ENCODE data around the gene TSHZ3.

Gene TSHZ3, protein sequence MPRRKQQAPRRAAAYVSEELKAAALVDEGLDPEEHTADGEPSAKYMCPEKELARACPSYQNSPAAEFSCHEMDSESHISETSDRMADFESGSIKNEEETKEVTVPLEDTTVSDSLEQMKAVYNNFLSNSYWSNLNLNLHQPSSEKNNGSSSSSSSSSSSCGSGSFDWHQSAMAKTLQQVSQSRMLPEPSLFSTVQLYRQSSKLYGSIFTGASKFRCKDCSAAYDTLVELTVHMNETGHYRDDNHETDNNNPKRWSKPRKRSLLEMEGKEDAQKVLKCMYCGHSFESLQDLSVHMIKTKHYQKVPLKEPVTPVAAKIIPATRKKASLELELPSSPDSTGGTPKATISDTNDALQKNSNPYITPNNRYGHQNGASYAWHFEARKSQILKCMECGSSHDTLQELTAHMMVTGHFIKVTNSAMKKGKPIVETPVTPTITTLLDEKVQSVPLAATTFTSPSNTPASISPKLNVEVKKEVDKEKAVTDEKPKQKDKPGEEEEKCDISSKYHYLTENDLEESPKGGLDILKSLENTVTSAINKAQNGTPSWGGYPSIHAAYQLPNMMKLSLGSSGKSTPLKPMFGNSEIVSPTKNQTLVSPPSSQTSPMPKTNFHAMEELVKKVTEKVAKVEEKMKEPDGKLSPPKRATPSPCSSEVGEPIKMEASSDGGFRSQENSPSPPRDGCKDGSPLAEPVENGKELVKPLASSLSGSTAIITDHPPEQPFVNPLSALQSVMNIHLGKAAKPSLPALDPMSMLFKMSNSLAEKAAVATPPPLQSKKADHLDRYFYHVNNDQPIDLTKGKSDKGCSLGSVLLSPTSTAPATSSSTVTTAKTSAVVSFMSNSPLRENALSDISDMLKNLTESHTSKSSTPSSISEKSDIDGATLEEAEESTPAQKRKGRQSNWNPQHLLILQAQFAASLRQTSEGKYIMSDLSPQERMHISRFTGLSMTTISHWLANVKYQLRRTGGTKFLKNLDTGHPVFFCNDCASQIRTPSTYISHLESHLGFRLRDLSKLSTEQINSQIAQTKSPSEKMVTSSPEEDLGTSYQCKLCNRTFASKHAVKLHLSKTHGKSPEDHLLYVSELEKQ

DNA sequence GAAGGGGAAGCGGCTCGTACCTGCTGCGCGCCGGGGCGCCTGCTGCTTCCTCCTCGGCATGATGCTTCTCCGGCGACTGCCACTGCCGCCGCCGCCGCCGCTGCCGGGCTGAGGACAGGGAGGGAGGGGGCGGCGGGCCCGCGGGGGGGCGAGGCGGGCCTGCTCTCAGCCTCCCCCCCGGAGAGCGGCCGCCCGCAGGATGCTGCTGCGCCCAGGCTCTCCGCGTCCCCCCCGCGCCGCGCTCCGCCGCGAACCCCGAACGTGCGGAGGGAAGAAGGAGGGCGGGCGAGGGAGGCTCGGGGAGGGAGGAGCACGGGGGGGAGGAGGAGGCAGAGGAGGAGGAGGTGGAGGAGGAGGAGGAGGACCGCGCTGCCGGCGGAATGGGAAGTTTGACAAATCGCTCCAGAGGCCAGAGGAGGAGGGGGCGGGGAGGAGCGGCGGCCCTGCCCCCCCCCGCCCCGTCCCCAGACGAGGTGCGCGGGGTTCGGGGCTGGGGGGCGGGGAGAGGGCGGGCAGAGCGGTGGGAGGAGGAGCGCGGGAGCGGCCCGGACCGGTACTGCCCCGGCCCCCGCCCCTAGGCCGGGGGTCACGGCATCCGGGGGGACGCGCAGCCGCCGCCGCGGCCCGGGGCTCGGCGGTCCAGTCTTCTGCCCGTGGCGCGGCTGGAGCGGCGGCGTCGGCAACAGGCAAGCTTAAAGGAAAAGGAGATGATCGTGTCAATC, at the start of gene TSHZ3:
Gene TSHZ3 (minus strand): TSS at position 277 of the 722 bp plus-strand sequence. CDS start 217 bp downstream, at position 60.
- Histone ChIP-seq H3K27ac (ENCODE audit: low read depth, low read length) (peak within 1 kb of the TSS; percentile 64), H2AFZ (ENCODE audit: low read length, unreplicated experiment) (peak within 1 kb of the TSS; percentile 68), H3K4me3 (ENCODE audit: low read depth, low read length) (peak within 1 kb of the TSS; percentile 92), H3K79me2 (ENCODE audit: control insufficient read depth, insufficient read depth, low read length, unreplicated experiment) (peaks cover 32% of the 10 kb centered on the region), H3K36me3 (ENCODE audit: insufficient read depth, low read length) (no peaks in the 10 kb centered on the region), H3K27me3 (ENCODE audit: insufficient read depth, low read length) (no peaks in the 10 kb centered on the region), H3K4me1 (ENCODE audit: control insufficient read depth, insufficient read depth, low read length, unreplicated experiment) (peaks cover 8% of the 10 kb centered on the region)

DNA sequence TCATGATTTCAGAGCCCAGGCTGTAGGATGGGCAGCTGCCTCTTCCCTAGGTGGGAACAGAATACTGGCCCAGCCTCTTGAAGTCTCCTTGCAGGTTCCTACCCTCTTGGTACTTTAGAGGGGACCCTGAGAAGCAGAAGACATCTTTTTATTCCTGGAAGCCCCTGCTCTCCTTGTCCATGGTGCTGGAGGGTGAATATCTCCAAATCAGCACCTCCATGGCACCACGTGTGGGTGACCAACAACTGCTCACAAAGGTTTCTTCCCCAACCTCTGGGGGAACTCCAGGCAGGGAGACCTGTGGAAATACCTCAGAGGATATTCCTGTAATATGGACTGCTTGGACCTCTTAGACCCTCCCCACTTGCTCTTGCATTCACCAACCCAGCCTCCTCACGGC, 48.1 kb upstream of the TSHZ3 start:
- H3K4me1 ChIP-seq (ENCODE audit: control insufficient read depth, insufficient read depth, low read length, unreplicated experiment): no peaks in the 10 kb centered on the region

DNA sequence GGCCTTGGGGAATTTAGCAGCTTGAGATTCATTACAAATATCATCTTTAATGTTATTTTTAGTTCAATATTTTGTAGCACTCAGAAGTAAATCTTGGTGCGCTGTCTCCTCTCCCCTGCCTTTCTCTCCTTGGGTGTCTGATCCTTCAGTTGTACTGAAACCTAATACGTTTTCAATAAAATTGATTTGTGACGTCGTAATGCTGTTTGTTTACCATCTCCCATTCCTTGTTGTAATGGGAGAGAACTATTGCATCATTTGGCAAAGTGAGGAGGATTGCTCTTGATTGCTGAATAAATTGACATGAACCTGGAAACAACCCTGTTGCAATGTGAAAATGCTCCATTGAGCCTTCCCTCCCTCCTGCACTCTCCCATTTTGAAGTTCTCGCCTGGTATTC, 43.2 kb upstream of the TSHZ3 start:
- no peaks in the 10 kb centered on the region for H3K36me3 ChIP-seq (ENCODE audit: insufficient read depth, low read length)
- no peak overlapping the region for H3K4me3 ChIP-seq (ENCODE audit: low read depth, low read length)
- no peak overlapping the region for H3K27ac ChIP-seq (ENCODE audit: low read depth, low read length)
- no peaks in the 10 kb centered on the region for H3K4me1 ChIP-seq (ENCODE audit: control insufficient read depth, insufficient read depth, low read length, unreplicated experiment)
- H3K79me2 ChIP-seq (ENCODE audit: control insufficient read depth, insufficient read depth, low read length, unreplicated experiment): no peaks in the 10 kb centered on the region
- H2AFZ ChIP-seq (ENCODE audit: low read length, unreplicated experiment): no peak overlapping the region
- H3K27me3 ChIP-seq (ENCODE audit: insufficient read depth, low read length): peaks cover 10% of the 10 kb centered on the region

More for the DNA sequence above, 48.1 kb upstream of the TSHZ3 start:
- Histone ChIP-seq H3K27ac (ENCODE audit: low read depth, low read length) (no peak overlapping the region), H3K4me3 (ENCODE audit: low read depth, low read length) (no peak overlapping the region), H3K27me3 (ENCODE audit: insufficient read depth, low read length) (peaks cover 19% of the 10 kb centered on the region), H3K36me3 (ENCODE audit: insufficient read depth, low read length) (no peaks in the 10 kb centered on the region), H2AFZ (ENCODE audit: low read length, unreplicated experiment) (no peak overlapping the region), H3K79me2 (ENCODE audit: control insufficient read depth, insufficient read depth, low read length, unreplicated experiment) (no peaks in the 10 kb centered on the region)

DNA sequence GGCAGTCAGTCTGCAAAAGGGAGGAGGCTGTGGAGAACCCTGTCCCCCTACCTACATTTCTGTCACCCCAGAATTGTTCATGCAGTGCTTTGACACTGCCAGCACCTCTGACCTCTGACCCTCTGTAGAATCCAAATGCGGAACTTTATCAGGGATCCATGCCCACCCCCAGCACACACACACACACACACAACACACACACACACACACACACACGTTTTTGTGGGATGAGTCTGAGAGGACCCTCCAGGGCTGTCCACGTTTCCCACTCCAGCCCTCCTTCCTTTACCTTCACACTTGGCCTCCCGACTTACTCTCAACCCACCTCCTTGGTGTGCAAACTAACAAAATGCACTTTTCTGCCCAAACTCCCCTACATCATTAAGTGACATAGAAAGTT, 42.3 kb upstream of the TSHZ3 start:
- Histone ChIP-seq H3K27ac (ENCODE audit: low read depth, low read length) (no peak overlapping the region), H3K79me2 (ENCODE audit: control insufficient read depth, insufficient read depth, low read length, unreplicated experiment) (no peaks in the 10 kb centered on the region)

DNA sequence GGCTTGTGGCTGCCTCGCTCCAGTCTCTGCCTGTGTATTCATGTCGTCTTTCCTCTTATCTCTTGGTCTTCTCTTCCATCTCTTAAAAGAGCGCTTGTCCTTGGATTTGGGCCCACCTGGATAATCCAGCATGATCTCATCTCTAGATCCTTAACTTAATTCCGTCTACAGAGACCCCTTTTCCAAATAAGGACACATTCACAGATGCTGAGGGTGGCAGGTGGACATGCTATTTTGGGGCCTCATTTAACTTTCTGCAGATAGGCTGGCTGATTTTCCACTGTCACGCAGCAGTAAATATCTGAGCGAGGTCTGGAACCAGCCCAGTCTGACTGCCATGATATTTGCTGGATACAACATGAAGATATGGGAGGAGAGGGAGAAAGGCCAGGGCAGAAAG, 41.5 kb upstream of the TSHZ3 start:
- H3K79me2 ChIP-seq (ENCODE audit: control insufficient read depth, insufficient read depth, low read length, unreplicated experiment): no peaks in the 10 kb centered on the region
- no peaks in the 10 kb centered on the region for H3K4me1 ChIP-seq (ENCODE audit: control insufficient read depth, insufficient read depth, low read length, unreplicated experiment)
- H3K27me3 ChIP-seq (ENCODE audit: insufficient read depth, low read length): peaks cover 6% of the 10 kb centered on the region
- no peak overlapping the region for H3K4me3 ChIP-seq (ENCODE audit: low read depth, low read length)
- H3K36me3 ChIP-seq (ENCODE audit: insufficient read depth, low read length): no peaks in the 10 kb centered on the region
- no peak overlapping the region for H2AFZ ChIP-seq (ENCODE audit: low read length, unreplicated experiment)
- no peak overlapping the region for H3K27ac ChIP-seq (ENCODE audit: low read depth, low read length)

More for the DNA sequence above, 42.3 kb upstream of the TSHZ3 start:
- Histone ChIP-seq H3K4me1 (ENCODE audit: control insufficient read depth, insufficient read depth, low read length, unreplicated experiment) (no peaks in the 10 kb centered on the region), H3K36me3 (ENCODE audit: insufficient read depth, low read length) (no peaks in the 10 kb centered on the region), H3K27me3 (ENCODE audit: insufficient read depth, low read length) (peaks cover 10% of the 10 kb centered on the region), H2AFZ (ENCODE audit: low read length, unreplicated experiment) (no peak overlapping the region), H3K4me3 (ENCODE audit: low read depth, low read length) (no peak overlapping the region)

DNA sequence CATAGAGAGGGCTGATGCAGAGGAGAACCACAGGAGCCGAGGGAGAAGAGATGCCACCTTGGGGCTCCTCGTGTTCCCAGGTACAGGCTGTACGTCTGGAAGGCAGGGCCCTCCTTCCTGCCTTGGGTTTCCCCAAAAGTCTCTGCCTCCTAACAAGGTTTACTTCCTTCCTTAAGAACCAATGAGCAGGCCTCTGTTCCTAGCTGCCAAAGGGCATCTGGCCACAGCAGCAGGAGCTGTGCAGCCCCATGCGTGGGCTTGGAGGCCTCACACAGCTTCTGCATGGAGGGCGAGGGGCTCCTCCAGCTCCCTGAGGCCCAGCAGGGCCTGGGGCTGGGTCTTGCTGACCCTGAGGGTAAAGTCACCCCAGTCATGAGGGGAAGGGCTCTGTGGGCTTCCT, 40.6 kb upstream of the TSHZ3 start:
- no peaks in the 10 kb centered on the region for H3K27me3 ChIP-seq (ENCODE audit: insufficient read depth, low read length)
- H3K27ac ChIP-seq (ENCODE audit: low read depth, low read length): no peak overlapping the region
- no peaks in the 10 kb centered on the region for H3K36me3 ChIP-seq (ENCODE audit: insufficient read depth, low read length)
- H3K4me1 ChIP-seq (ENCODE audit: control insufficient read depth, insufficient read depth, low read length, unreplicated experiment): no peaks in the 10 kb centered on the region
- no peak overlapping the region for H2AFZ ChIP-seq (ENCODE audit: low read length, unreplicated experiment)
- no peaks in the 10 kb centered on the region for H3K79me2 ChIP-seq (ENCODE audit: control insufficient read depth, insufficient read depth, low read length, unreplicated experiment)
- H3K4me3 ChIP-seq (ENCODE audit: low read depth, low read length): no peak overlapping the region

DNA sequence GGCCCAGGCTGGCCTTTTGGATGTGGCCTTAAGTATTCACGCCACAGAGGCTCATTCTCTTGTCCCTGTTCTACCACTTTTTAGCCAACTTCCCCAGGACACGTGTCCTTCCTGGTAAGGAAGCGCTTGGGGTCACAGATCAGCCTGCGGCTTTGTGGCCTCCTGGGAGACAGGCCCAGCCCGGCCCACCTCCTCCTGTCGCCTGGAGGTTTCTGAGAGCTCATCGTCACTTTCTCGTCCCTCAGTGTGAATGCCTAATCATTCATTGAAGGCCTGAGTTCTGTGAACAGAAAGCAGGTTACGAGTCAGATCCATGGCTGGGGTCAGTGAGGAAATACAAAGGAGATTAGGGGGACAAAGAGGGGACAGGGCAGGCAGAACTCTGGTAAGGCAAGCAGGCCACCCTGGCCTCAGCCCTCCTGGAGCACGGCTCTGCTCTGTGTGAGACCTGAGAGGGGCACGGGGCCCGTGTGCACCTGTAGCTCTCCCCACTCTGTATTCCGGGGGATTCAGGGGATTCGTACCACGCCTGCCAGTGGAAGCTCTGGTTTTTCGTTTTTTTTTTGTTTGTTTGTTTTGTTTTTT, 38.6 kb upstream of the TSHZ3 start:
- Histone ChIP-seq H3K4me3 (ENCODE audit: low read depth, low read length) (no peak overlapping the region), H2AFZ (ENCODE audit: low read length, unreplicated experiment) (no peak overlapping the region), H3K4me1 (ENCODE audit: control insufficient read depth, insufficient read depth, low read length, unreplicated experiment) (no peaks in the 10 kb centered on the region), H3K79me2 (ENCODE audit: control insufficient read depth, insufficient read depth, low read length, unreplicated experiment) (no peaks in the 10 kb centered on the region), H3K36me3 (ENCODE audit: insufficient read depth, low read length) (no peaks in the 10 kb centered on the region), H3K27ac (ENCODE audit: low read depth, low read length) (no peak overlapping the region), H3K27me3 (ENCODE audit: insufficient read depth, low read length) (no peaks in the 10 kb centered on the region)

DNA sequence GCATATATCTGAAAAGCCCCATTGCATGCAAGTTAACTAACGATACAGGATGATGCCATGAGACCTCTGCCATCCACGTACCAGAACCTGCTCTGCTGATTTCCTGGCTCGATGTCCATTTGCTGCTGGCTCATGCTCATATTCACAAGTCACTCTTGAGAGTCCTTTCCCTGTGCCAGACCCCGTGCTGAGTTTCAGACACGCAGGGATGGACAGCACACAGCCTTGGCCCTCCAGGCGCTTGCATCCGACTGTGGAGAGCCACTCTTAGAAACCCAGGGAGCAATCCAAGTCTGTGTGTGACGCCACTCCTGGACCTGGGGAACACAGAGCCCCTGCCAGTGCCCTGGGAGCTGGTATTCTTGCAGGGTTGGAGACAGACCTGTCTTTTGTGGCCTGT, 37.6 kb upstream of the TSHZ3 start:
- Histone ChIP-seq H3K79me2 (ENCODE audit: control insufficient read depth, insufficient read depth, low read length, unreplicated experiment) (no peaks in the 10 kb centered on the region), H3K4me1 (ENCODE audit: control insufficient read depth, insufficient read depth, low read length, unreplicated experiment) (no peaks in the 10 kb centered on the region), H3K36me3 (ENCODE audit: insufficient read depth, low read length) (no peaks in the 10 kb centered on the region), H2AFZ (ENCODE audit: low read length, unreplicated experiment) (no peak overlapping the region), H3K4me3 (ENCODE audit: low read depth, low read length) (no peak overlapping the region), H3K27me3 (ENCODE audit: insufficient read depth, low read length) (no peaks in the 10 kb centered on the region), H3K27ac (ENCODE audit: low read depth, low read length) (no peak overlapping the region)

DNA sequence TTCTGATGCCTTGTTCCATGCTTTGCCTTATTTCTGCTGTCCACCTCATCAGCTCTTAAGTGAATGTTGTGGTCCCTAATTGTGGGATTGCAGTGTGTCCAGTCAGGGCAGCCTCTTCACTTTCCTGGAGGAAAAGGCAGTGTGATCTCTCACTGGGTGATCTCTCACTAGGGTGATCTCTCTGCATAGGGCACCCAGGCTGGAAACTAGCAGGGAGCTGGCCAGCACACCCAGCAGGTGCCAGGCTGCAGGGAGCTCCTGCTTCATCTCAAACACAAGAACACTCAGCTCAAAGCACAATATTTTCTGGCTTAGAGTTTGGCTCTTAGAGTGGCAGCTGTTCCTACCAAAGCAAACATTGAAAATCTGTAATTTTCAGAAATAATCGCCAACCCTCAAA, 36.5 kb upstream of the TSHZ3 start:
- H3K27ac ChIP-seq (ENCODE audit: low read depth, low read length): no peak overlapping the region
- no peak overlapping the region for H2AFZ ChIP-seq (ENCODE audit: low read length, unreplicated experiment)
- H3K79me2 ChIP-seq (ENCODE audit: control insufficient read depth, insufficient read depth, low read length, unreplicated experiment): no peaks in the 10 kb centered on the region
- no peak overlapping the region for H3K4me3 ChIP-seq (ENCODE audit: low read depth, low read length)
- H3K27me3 ChIP-seq (ENCODE audit: insufficient read depth, low read length): no peaks in the 10 kb centered on the region
- no peaks in the 10 kb centered on the region for H3K36me3 ChIP-seq (ENCODE audit: insufficient read depth, low read length)
- H3K4me1 ChIP-seq (ENCODE audit: control insufficient read depth, insufficient read depth, low read length, unreplicated experiment): no peaks in the 10 kb centered on the region

DNA sequence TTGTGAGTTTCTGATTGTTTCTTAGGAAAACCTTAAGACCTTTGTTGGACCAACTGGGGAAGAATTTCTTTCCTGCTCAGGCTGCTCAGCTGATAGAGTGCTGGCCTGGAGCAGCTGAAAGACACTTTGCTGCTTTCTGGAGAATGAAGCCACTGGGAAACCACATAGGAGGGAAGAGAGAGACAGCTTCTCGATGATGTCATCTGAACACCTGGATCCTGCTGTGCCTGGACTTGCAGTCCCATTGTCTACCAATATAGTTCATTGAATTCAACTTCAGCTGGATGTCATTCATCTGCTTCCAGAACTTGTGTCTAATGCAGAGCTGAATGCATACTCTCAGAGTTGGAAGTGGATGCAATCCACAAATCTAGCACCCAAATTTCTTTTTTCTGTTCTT, 34.3 kb upstream of the TSHZ3 start:
- Histone ChIP-seq H3K79me2 (ENCODE audit: control insufficient read depth, insufficient read depth, low read length, unreplicated experiment) (no peaks in the 10 kb centered on the region), H3K36me3 (ENCODE audit: insufficient read depth, low read length) (no peaks in the 10 kb centered on the region), H3K4me1 (ENCODE audit: control insufficient read depth, insufficient read depth, low read length, unreplicated experiment) (peaks cover 5% of the 10 kb centered on the region), H3K27ac (ENCODE audit: low read depth, low read length) (no peak overlapping the region), H3K4me3 (ENCODE audit: low read depth, low read length) (no peak overlapping the region), H2AFZ (ENCODE audit: low read length, unreplicated experiment) (no peak overlapping the region), H3K27me3 (ENCODE audit: insufficient read depth, low read length) (no peaks in the 10 kb centered on the region)

Measured in ACC112 (cell line).